ENCODE measurements around the gene PPP1R26.
"Not testable (repeated sequence)": the region's sequence is repeated elsewhere in the genome, so short reads cannot be mapped to it uniquely, and the experiment has no call there.

Gene PPP1R26

GRCh38 chr9:135523521-135524129 is 44.0 kb downstream of the PPP1R26 start:
- DNase-seq: no peak

DNA sequence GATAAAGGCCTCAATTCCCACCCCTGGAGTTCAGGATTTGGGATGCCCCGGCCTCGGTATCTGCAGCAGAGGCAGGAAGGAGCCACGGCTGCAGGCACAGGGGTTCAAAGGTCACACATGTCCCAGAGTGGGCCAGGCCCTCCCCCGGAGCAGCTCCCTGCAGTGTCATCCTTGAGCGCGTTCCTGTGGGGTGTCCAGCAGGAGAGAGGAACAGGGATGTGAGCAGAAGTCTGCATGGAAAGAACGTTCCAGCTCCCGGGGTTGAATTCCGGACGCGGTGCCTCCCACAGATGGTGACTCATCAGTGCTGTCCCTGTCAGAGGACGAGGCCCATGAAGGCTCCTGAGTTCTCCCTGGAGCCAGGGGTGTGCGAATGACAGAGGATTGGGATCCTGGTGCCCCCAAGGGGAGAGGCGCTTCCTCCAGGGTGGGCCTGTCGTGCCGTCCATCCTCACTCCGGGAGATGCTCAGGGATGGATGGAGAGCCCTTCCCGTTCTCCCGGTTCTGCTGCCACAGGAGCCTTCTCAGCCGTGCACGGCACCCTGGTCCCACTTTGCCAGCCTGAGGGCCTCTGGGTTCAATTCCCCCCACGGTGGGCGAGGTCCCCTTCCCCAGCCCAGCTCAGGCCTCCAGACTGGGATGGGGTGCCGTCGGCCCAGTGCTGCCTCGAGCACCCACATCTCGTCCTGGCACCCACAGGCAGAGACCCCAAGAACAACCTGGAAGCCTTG is 44.7 kb downstream of the PPP1R26 start:
- no peak for DNase-seq

DNA sequence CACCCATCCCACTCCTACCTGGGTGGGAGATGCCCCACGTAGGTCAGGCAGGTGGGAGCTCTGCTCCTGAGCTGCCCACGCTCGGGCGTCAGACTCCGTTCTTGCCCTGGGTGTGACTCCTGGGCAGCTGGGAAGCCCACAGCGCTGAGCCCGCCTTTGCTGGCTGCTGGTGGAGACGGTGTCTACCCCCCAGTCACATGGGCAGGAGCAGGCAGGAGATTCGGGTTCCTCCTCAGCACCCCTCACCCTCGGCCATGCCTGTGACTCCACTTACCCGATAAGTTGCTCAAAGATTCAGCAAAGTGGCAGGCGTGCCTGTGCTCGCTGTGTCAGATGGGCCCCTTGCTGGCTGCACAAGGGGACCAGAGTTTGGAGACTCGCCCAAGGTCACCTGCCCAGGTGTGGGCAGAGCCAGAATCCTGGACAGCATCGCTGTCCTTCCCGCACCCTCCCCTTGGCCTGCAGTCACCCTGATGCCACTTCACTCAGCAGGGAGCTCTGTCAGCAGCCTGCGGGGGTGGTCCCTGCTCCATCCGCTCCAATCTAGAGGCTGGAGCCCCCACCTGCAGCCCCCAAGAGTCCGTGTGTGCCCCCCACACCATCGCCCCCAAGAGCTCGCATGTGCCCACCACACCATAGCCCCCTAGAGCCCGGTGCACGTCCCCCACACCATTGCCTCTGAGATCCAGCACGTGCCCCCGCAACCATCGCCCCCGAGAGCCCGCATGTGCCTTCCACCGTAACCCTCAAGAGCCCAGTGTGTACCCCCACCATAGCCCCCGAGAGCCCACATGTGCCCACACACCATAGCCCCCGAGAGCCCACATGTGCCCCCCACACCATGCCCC is 45.9 kb downstream of the PPP1R26 start:
- DNase-seq: no peak

GRCh38 chr9:135526089-135526729 is 46.6 kb downstream of the PPP1R26 start:
- no peak for DNase-seq

- no peak for DNase-seq
Measured at GRCh38 chr9:135526730-135527571, 47.4 kb downstream of the PPP1R26 start.

DNA sequence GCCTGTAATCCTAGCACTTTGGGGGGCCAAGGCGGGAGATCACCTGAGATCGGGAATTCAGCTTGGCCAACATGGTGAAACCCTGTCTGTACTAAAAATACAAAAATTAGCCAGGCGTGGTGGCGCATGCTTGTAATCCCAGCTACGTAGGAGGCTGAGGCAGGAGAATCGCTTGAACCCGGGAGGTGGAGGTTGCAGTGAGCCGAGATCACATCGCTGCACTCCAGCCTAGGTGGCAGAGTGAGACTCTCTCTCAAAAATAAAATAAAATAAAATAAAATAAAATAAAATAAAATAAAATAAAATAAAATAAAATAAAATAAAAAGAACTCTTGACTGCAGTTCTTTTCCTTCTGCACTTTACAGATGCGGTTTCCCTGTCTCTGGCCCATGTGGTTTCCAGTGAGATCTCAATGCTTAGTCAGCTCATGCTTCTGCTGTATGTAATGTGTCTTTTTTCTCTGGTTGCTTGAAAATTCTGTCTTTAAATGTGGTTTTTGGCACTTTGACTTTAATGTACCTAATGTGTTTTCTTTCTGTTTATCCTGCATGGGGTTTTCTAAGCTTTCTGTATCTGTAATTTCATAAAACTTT is 49.4 kb downstream of the PPP1R26 start:
- DNase-seq: not testable (repeated sequence)

- no peak for DNase-seq
Measured at GRCh38 chr9:135530146-135530545, 50.6 kb downstream of the PPP1R26 start.

DNA sequence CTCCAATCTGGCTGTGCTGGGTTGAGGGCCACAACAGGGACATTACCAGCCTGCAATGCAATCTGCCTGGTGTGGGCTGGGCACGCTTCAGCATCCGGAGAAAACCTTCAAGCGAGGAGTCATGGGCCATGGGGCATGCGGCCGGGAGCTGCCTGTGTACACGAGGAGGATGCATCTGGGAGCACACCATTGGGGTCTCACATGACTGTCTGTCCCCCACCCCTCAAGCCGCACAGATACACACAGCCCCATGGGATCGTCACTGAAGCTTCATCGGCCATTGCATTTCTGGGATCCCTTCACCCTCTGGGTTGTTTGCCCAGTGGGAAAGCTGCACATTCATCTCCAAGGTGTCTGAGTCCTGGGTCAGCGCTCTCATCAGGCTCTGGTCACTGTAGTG is 51.5 kb downstream of the PPP1R26 start:
- no peak for DNase-seq

GRCh38 chr9:135533113-135533512 is 53.5 kb downstream of the PPP1R26 start:
- no peak for DNase-seq

- no peak for DNase-seq
Measured at GRCh38 chr9:135533674-135534073, 54.1 kb downstream of the PPP1R26 start.

GRCh38 chr9:135534192-135534711 is 54.7 kb downstream of the PPP1R26 start:
- not testable (repeated sequence) for DNase-seq

GRCh38 chr9:135534826-135535225 is 55.2 kb downstream of the PPP1R26 start:
- not testable (repeated sequence) for DNase-seq

GRCh38 chr9:135535631-135536030 is 56.0 kb downstream of the PPP1R26 start:
- not testable (repeated sequence) for DNase-seq

DNA sequence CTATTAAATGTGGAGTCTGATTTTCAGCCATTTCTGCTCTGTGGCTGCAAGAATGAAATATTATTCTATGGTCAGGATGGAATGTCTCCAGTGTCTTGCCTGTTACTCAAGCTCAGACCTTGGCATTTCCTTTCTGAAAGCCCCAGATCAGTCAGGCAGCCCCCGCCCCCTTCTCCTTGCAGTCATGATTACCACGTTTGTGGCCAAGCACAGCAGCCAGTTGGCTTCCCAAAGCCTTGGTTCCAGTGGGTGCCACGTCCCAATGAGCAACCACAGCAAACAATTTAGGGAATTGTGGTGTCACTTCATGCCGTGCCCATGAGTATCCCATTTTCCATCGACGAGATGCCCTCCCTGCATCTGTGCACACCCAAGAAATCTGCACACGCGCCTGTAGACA is 56.6 kb downstream of the PPP1R26 start:
- DNase-seq: no peak

Data from activated naive CD4-positive, alpha-beta T cell (primary cell).